H1 (cell line): ENCODE results near the gene MYH3. TPM values are rescaled to one million over a fixed set of nuclear protein-coding genes. Genes with fewer than 3 reads are reported as not detected.

ENCODE experiments used
- CTCF ChIA-PET: fragments of 300-600 bp; sonication (Branson Sonifier 250); formaldehyde crosslinking; loops from one replicate; lab custom pipeline; 2021; ENCODE audit not compliant: partially characterized antibody; lab: Charles Lee
- POLR2A ChIA-PET: fragments of 300-600 bp; sonication (Branson Sonifier 250); formaldehyde crosslinking; loops from one replicate; lab custom pipeline; 2021; ENCODE audit warnings: inconsistent platforms; ENCODE audit not compliant: partially characterized antibody; lab: Charles Lee
- DNase-seq, 2 experiments: peaks; one replicate each; pipeline versions ENCODE4 v3.0.0 to v3.0.0-alpha.2; 2010 to 2022; ENCODE audit warnings: low spot score in 2 of 2, low read depth in 1 of 2, mixed read lengths in 1 of 2
- FAIRE-seq: peaks from 2 replicates; lab custom pipeline; 2011; peaks lifted over from hg19 to GRCh38; lab: Jason Lieb, UNC
- H2AFZ ChIP-seq: 2 replicates; pipeline ENCODE4 v1.8.1; 2012; ENCODE audit warnings: low read length, inconsistent platforms
- H2AK5ac ChIP-seq: 2 replicates; pipeline ENCODE4 v1.6.1; 2013; ENCODE audit warnings: low read depth, low read length
- H2BK120ac ChIP-seq: replicated peaks from 2 replicates; pipeline ENCODE3; 2013; ENCODE audit warnings: low read depth, low read length, inconsistent platforms
- H2BK12ac ChIP-seq: 2 replicates; pipeline ENCODE4 v1.6.1; 2013; ENCODE audit warnings: low read depth, low read length
- H2BK15ac ChIP-seq: 2 replicates; pipeline ENCODE4 v1.6.1; 2013; ENCODE audit warnings: low read length
- H2BK20ac ChIP-seq: 2 replicates; pipeline ENCODE4 v1.6.1; 2013; ENCODE audit warnings: low read length
- H2BK5ac ChIP-seq: 2 replicates; pipeline ENCODE4 v1.6.1; 2013; ENCODE audit warnings: low read depth, low read length
- H3K14ac ChIP-seq: 2 replicates; pipeline ENCODE4 v1.6.1; 2013; ENCODE audit warnings: inconsistent platforms; ENCODE audit not compliant: insufficient read length
- H3K18ac ChIP-seq: 2 replicates; pipeline ENCODE4 v1.6.1; 2013; ENCODE audit warnings: low read length; ENCODE audit errors: extremely low read depth
- H3K23ac ChIP-seq: 2 replicates; pipeline ENCODE4 v1.6.1; 2013; ENCODE audit warnings: inconsistent platforms; ENCODE audit not compliant: insufficient read length
- H3K23me2 ChIP-seq: 2 replicates; pipeline ENCODE4 v1.6.1; 2013; ENCODE audit warnings: low read depth, low read length
- H3K27ac ChIP-seq: 2 replicates; pipeline ENCODE4 v1.6.1; 2011; ENCODE audit warnings: low read depth, low read length, inconsistent platforms
- H3K27me3 ChIP-seq, 4 experiments: replicated peaks in 1 of 4; 1 replicate in 1 of 4; 2 replicates in 3 of 4; pipeline versions ENCODE4 v1.6.1 to v1.8.1; 2011 to 2013; ENCODE audit warnings: low read length in 3 of 4, mild to moderate bottlenecking in 3 of 4, inconsistent platforms in 2 of 4, mixed read lengths in 2 of 4, moderate library complexity in 1 of 4; ENCODE audit not compliant: control insufficient read depth in 3 of 4, insufficient read depth in 3 of 4; ENCODE audit errors: extremely low read depth in 1 of 4
- H3K36me3 ChIP-seq, 4 experiments: 2 replicates each; pipeline versions ENCODE4 v1.6.1 to v1.8.1; 2011 to 2013; ENCODE audit warnings: mild to moderate bottlenecking in 4 of 4, low read length in 3 of 4, moderate library complexity in 2 of 4, control low read depth in 1 of 4, inconsistent platforms in 1 of 4; ENCODE audit not compliant: insufficient read depth in 4 of 4, control insufficient read depth in 2 of 4
- H3K4ac ChIP-seq: replicated peaks from 2 replicates; pipeline ENCODE3; 2013; ENCODE audit warnings: low read length, low read depth, mixed read lengths, inconsistent platforms; ENCODE audit not compliant: insufficient read length
- H3K4me1 ChIP-seq, 4 experiments: replicated peaks in 1 of 4; 1 replicate in 1 of 4; 2 replicates in 3 of 4; pipeline versions ENCODE4 v1.6.1 to v1.8.1; 2011 to 2013; ENCODE audit warnings: low read length in 3 of 4, inconsistent platforms in 2 of 4, mixed read lengths in 1 of 4; ENCODE audit not compliant: insufficient read depth in 4 of 4, control insufficient read depth in 3 of 4
- H3K4me2 ChIP-seq, 2 experiments: 2 replicates each; pipeline versions ENCODE4 v1.6.1 to v1.8.1; 2011 to 2013; ENCODE audit warnings: low read depth in 2 of 2, low read length in 2 of 2, control low read depth in 1 of 2, inconsistent platforms in 1 of 2, mild to moderate bottlenecking in 1 of 2; ENCODE audit not compliant: insufficient read depth in 1 of 2
- H3K4me3 ChIP-seq, 4 experiments: fragments of 200-600, 300-600 bp in 1 of 4; sonication (generic), shearing (Covaris generic), sonication (Bioruptor Twin) in 1 of 4; 2 replicates each; pipeline versions ENCODE4 v1.5.1 to v1.8.1; 2011 to 2016; ENCODE audit warnings: low read length in 4 of 4, low read depth in 3 of 4, control low read depth in 2 of 4, inconsistent platforms in 2 of 4, mild to moderate bottlenecking in 2 of 4, mixed read lengths in 1 of 4, moderate library complexity in 1 of 4; ENCODE audit not compliant: insufficient read depth in 2 of 4; ENCODE audit errors: extremely low read depth in 1 of 4
- H3K56ac ChIP-seq: replicated peaks from 2 replicates; pipeline ENCODE3; 2013; ENCODE audit warnings: low read depth, mild to moderate bottlenecking, mixed read lengths, low read length, inconsistent platforms; ENCODE audit not compliant: insufficient read length
- H3K79me1 ChIP-seq: 2 replicates; pipeline ENCODE4 v1.6.1; 2013; ENCODE audit warnings: low read depth, low read length, control low read depth
- H3K79me2 ChIP-seq, 2 experiments: 2 replicates each; pipeline versions ENCODE4 v1.6.1 to v1.8.1; 2012 to 2013; ENCODE audit warnings: low read length in 2 of 2, mild to moderate bottlenecking in 2 of 2, inconsistent platforms in 1 of 2; ENCODE audit not compliant: insufficient read depth in 2 of 2, control insufficient read depth in 1 of 2
- H3K9ac ChIP-seq, 4 experiments: replicated peaks in 1 of 4; 1 replicate in 1 of 4; 2 replicates in 3 of 4; pipeline versions ENCODE4 v1.6.1 to v1.8.1; 2011 to 2013; ENCODE audit warnings: low read depth in 3 of 4, low read length in 3 of 4, control low read depth in 2 of 4, mild to moderate bottlenecking in 2 of 4, moderate library complexity in 2 of 4, inconsistent platforms in 1 of 4; ENCODE audit errors: extremely low read depth in 1 of 4
- H3K9me3 ChIP-seq, 2 experiments: 2 replicates each; pipeline versions ENCODE4 v1.6.1 to v1.8.1; 2012 to 2013; ENCODE audit warnings: mild to moderate bottlenecking in 2 of 2, moderate library complexity in 2 of 2, control low read depth in 1 of 2, inconsistent platforms in 1 of 2, low read depth in 1 of 2, low read length in 1 of 2, mixed read lengths in 1 of 2; ENCODE audit not compliant: insufficient read depth in 2 of 2
- H4K20me1 ChIP-seq, 2 experiments: replicated peaks in 1 of 2; 2 replicates each; pipeline versions ENCODE3 to v1.8.1; 2011 to 2013; ENCODE audit warnings: inconsistent platforms in 2 of 2, low read length in 2 of 2, mild to moderate bottlenecking in 1 of 2; ENCODE audit not compliant: insufficient read depth in 2 of 2, control insufficient read depth in 1 of 2
- H4K5ac ChIP-seq: 2 replicates; pipeline ENCODE4 v1.6.1; 2013; ENCODE audit warnings: low read length, low read depth, mixed read lengths, inconsistent platforms; ENCODE audit not compliant: insufficient read length
- H4K8ac ChIP-seq: 2 replicates; pipeline ENCODE4 v1.8.0; 2013; ENCODE audit warnings: mild to moderate bottlenecking, moderate library complexity, low read length, inconsistent platforms; ENCODE audit not compliant: insufficient read depth; ENCODE audit errors: extremely low read depth
- H4K91ac ChIP-seq: replicated peaks from 2 replicates; pipeline ENCODE3; 2013; ENCODE audit warnings: low read length, mixed read lengths, inconsistent platforms; ENCODE audit not compliant: insufficient read length
- BRCA1 ChIP-seq: IDR thresholded peaks from 2 replicates; pipeline ENCODE4 v1.6.1; 2012; ENCODE audit warnings: low read depth, low read length, improper control_type of control experiment
- EP300 ChIP-seq, 2 experiments: IDR thresholded peaks; 1 replicate in 1 of 2; 2 replicates in 1 of 2; pipeline ENCODE4 v1.6.1; 2011 to 2012; ENCODE audit warnings: low read depth in 2 of 2, low read length in 2 of 2, mild to moderate bottlenecking in 2 of 2, borderline replicate concordance in 1 of 2, inconsistent platforms in 1 of 2, moderate library complexity in 1 of 2
- KDM5A ChIP-seq: fragments of 200-600 bp; IDR thresholded peaks from 2 replicates; pipeline ENCODE4 v1.7.1; 2012; ENCODE audit warnings: mild to moderate bottlenecking, low read length, inconsistent platforms, mixed read lengths
- MAX ChIP-seq: IDR thresholded peaks from 2 replicates; pipeline ENCODE4 v1.6.1; 2012; ENCODE audit warnings: inconsistent platforms
- TAF1 ChIP-seq: IDR thresholded peaks from 2 replicates; pipeline ENCODE4 v1.6.1; 2011; ENCODE audit warnings: mild to moderate bottlenecking, low read depth, low read length
- TCF12 ChIP-seq: IDR thresholded peaks from 2 replicates; pipeline ENCODE4 v1.6.1; 2011; ENCODE audit warnings: low read depth, mild to moderate bottlenecking, low read length
- USF2 ChIP-seq: IDR thresholded peaks from 2 replicates; pipeline ENCODE4 v1.6.1; 2011; ENCODE audit warnings: low read length, improper control_type of control experiment
- WGBS, 2 experiments: shearing (Covaris generic) in 1 of 2; methylation state at CpG; one replicate each; pipeline versions ENCODE4 v1.1.6 to v1.1.7; 2013 to 2015; ENCODE audit warnings: low lambda C conversion rate in 2 of 2, mixed read lengths in 2 of 2, inconsistent platforms in 1 of 2, low coverage in 1 of 2, missing lambda C conversion rate in 1 of 2; ENCODE audit not compliant: insufficient replicate concordance in 2 of 2, insufficient coverage in 1 of 2, insufficient read length in 1 of 2; ENCODE audit errors: extremely low coverage in 1 of 2, missing lambda C conversion rate in 1 of 2; 5-methylcytosine and 5-hydroxymethylcytosine counted together
- polyA plus RNA-seq, 7 experiments: library from polyadenylated mRNA; depleted of rRNA in 3 of 7; stranded (reverse) in 5 of 7; unstranded in 2 of 7; fragments of >200 nt in 5 of 7; fragments of 200-250 nt in 2 of 7; gene quantifications; 1 replicate in 5 of 7; 2 replicates in 1 of 7; 4 replicates in 1 of 7; pipeline versions ENCODE4 v1.2.1 to v1.2.3, GENCODE V29; 2011 to 2013; ENCODE audit warnings: missing spikeins in 2 of 7, mixed read lengths in 2 of 7
- total RNA-seq: library from RNA; stranded (reverse); fragmentation: NEBNext Ultra II Directional; extraction: Animal tissue kit (Norgen Biotek cat#: 25700); gene quantifications from 2 replicates; pipeline ENCODE4 v1.2.1, GENCODE V29; 2021

Gene MYH3
- total and polyA plus RNA-seq, 2 of the 8 experiments (the other 6 are each of a cell fraction or from before 2014, with no cell fraction given), result 0.65 to 1.8 TPM

GRCh38 chr17:10653987-10654386, 3.1 kb downstream of the MYH3 start:
- no peak for FAIRE-seq
- H2BK120ac ChIP-seq, result no peak overlapping the region
- H4K91ac ChIP-seq, result no peak overlapping the region
- H3K27ac ChIP-seq, result no peak overlapping the region
- WGBS, 2 experiments, result 85% methylated on average over 5 of the region's 5 CpGs; no CpG with 5 or more reads in 1 of the 2 experiments
- no peaks in the 10 kb centered on the region for H3K9me3 ChIP-seq
- H3K18ac ChIP-seq, result no peak overlapping the region
- H3K4me2 ChIP-seq, result no peak overlapping the region
- ChIA-PET CTCF (interaction anchor here (0.7 to 4.8 kb wide), 9 partner anchors 8 to 224 kb away, joined by 3 to 39 read pairs (median 3); no protein-coding TSS in a partner anchor), POLR2A (interaction anchor here (0.7 to 1.3 kb wide), 2 partner anchors 19 to 39 kb away, joined by 3 to 4 read pairs; no protein-coding TSS in a partner anchor)
- H3K4me3 ChIP-seq, result no peak overlapping the region
- H3K36me3 ChIP-seq, result no peaks in the 10 kb centered on the region
- no peak overlapping the region for H3K56ac ChIP-seq
- no peak overlapping the region for H4K8ac ChIP-seq
- no peak overlapping the region for H2BK15ac ChIP-seq
- no peaks in the 10 kb centered on the region for H3K27me3 ChIP-seq
- H2AK5ac ChIP-seq, result no peak overlapping the region
- H4K20me1 ChIP-seq, result no peaks in the 10 kb centered on the region
- H4K5ac ChIP-seq, result no peak overlapping the region
- H2BK5ac ChIP-seq, result no peak overlapping the region
- H3K79me1 ChIP-seq, result no peaks in the 10 kb centered on the region
- no peak for DNase-seq
- no peaks in the 10 kb centered on the region for H3K4me1 ChIP-seq
- no peaks in the 10 kb centered on the region for H3K23me2 ChIP-seq
- H3K14ac ChIP-seq, result no peak overlapping the region
- no peak overlapping the region for H3K4ac ChIP-seq
- no peak overlapping the region for H3K9ac ChIP-seq
- H2BK20ac ChIP-seq, result no peak overlapping the region
- no peaks in the 10 kb centered on the region for H3K79me2 ChIP-seq
- no peak overlapping the region for H3K23ac ChIP-seq
- H2AFZ ChIP-seq, result no peak overlapping the region
- TF ChIP-seq TCF12 (no peak), KDM5A (no peak), TAF1 (no peak), MAX (no peak), USF2 (no peak), EP300 (IDR thresholded peaks at IDR 0.05; ENCODE audit: borderline replicate concordance in 1 of 2, low read depth in 2 of 2, low read length in 2 of 2) (no peak), BRCA1 (no peak)
- TF ChIP-seq, all 59 proteins: peak for 0
- no peak overlapping the region for H2BK12ac ChIP-seq
